ENCODE measurements around the gene ZDHHC8.
"Not testable (repeated sequence)": the region's sequence is repeated elsewhere in the genome, so short reads cannot be mapped to it uniquely, and the experiment has no call there.

ZDHHC8 gene

GRCh38 chr22:20159076-20159475 lies 27.5 kb downstream of the ZDHHC8 start:
- no peak for TF ChIP-seq CTCF (IDR thresholded peaks at IDR 0.05)
- H3K27ac ChIP-seq: no peak overlapping the region
- DNase-seq (ENCODE audit: low spot score): no peak
- no peak overlapping the region for H3K4me3 ChIP-seq

GRCh38 chr22:20159531-20159930 lies 27.9 kb downstream of the ZDHHC8 start:
- H3K4me3 ChIP-seq; DNase-seq (ENCODE audit: low spot score); H3K27ac ChIP-seq: not testable (repeated sequence)

- Histone ChIP-seq H3K4me3 (no peak overlapping the region), H3K27ac (no peak overlapping the region)
- no peak for TF ChIP-seq CTCF (IDR thresholded peaks at IDR 0.05)
- no peak for DNase-seq (ENCODE audit: low spot score)
Observed at GRCh38 chr22:20160041-20160440, 28.4 kb downstream of the ZDHHC8 start.

- Histone ChIP-seq H3K27ac (no peak overlapping the region), H3K4me3 (no peak overlapping the region)
- no peak for DNase-seq (ENCODE audit: low spot score)
- no peak for TF ChIP-seq CTCF (IDR thresholded peaks at IDR 0.05)
Observed at GRCh38 chr22:20164863-20165262, 33.3 kb downstream of the ZDHHC8 start.

GRCh38 chr22:20165421-20165820 lies 33.8 kb downstream of the ZDHHC8 start:
- Histone ChIP-seq H3K4me3 (no peak overlapping the region), H3K27ac (no peak overlapping the region)
- DNase-seq (ENCODE audit: low spot score): no peak
- no peak for TF ChIP-seq CTCF (IDR thresholded peaks at IDR 0.05)

- DNase-seq (ENCODE audit: low spot score): no peak
- H3K27ac ChIP-seq: no peak overlapping the region
- no peak for TF ChIP-seq CTCF (IDR thresholded peaks at IDR 0.05)
- H3K4me3 ChIP-seq: no peak overlapping the region
Observed at GRCh38 chr22:20165913-20166312, 34.3 kb downstream of the ZDHHC8 start.

GRCh38 chr22:20166703-20167102 lies 35.1 kb downstream of the ZDHHC8 start:
- no peak for TF ChIP-seq CTCF (IDR thresholded peaks at IDR 0.05)

More at GRCh38 chr22:20166703-20167102, 35.1 kb downstream of the ZDHHC8 start:
- no peak overlapping the region for H3K4me3 ChIP-seq
- no peak overlapping the region for H3K27ac ChIP-seq
- no peak for DNase-seq (ENCODE audit: low spot score)

All from coronary artery (tissue), 2 donors.